ENCODE measurements around the gene LINGO1.

Gene LINGO1

GRCh38 chr15:77632534-77633133 is at the start of gene LINGO1:
LINGO1 (minus strand) TSS chr15:77632912; CDS start chr15:77632315, 597 bp downstream.
- no peak for DNase-seq

GRCh38 chr15:77681362-77681761 is 48.6 kb upstream of the LINGO1 start:
- no peak for DNase-seq

GRCh38 chr15:77676569-77677375 is 44.1 kb upstream of the LINGO1 start:
- DNase-seq, result no peak

GRCh38 chr15:77675806-77676415 is 43.2 kb upstream of the LINGO1 start:
- DNase-seq, result no peak

GRCh38 chr15:77674327-77674726 is 41.6 kb upstream of the LINGO1 start:
- no peak for DNase-seq

GRCh38 chr15:77673866-77674265 is 41.2 kb upstream of the LINGO1 start:
- no peak for DNase-seq

- DNase-seq, result no peak
Measured at GRCh38 chr15:77672135-77672534, 39.4 kb upstream of the LINGO1 start.

- DNase-seq, result no peak
Measured at GRCh38 chr15:77671362-77672056, 38.8 kb upstream of the LINGO1 start.

- no peak for DNase-seq
Measured at GRCh38 chr15:77670558-77671361, 38.0 kb upstream of the LINGO1 start.

GRCh38 chr15:77669896-77670295 is 37.2 kb upstream of the LINGO1 start:
- no peak for DNase-seq

GRCh38 chr15:77667338-77668234 is 34.9 kb upstream of the LINGO1 start:
- DNase-seq, result no peak

- DNase-seq, result no peak
Measured at GRCh38 chr15:77666296-77666660, 33.6 kb upstream of the LINGO1 start.

- DNase-seq, result no peak
Measured at GRCh38 chr15:77665530-77666295, 33.0 kb upstream of the LINGO1 start.

GRCh38 chr15:77664428-77664827 is 31.7 kb upstream of the LINGO1 start:
- no peak for DNase-seq

- no peak for DNase-seq
Measured at GRCh38 chr15:77663256-77663655, 30.5 kb upstream of the LINGO1 start.

GRCh38 chr15:77659350-77660321 is 26.9 kb upstream of the LINGO1 start:
- peak; percentile 59 for DNase-seq

- no peak for DNase-seq
Measured at GRCh38 chr15:77658304-77658703, 25.6 kb upstream of the LINGO1 start.

GRCh38 chr15:77657634-77658238 is 25.0 kb upstream of the LINGO1 start:
- DNase-seq, result no peak

GRCh38 chr15:77656294-77656693 is 23.6 kb upstream of the LINGO1 start:
- DNase-seq, result no peak

All from NK-92 treated with Interleukin-12 subunit alpha and Interleukin-12 subunit beta, amount 100 ng/mL, for 24 hours (cell line).